ENCODE results near the gene KLHL1.

The KLHL1 gene

GRCh38 chr13:69683921-69684686, 424.1 kb downstream of the KLHL1 start:
- DNase-seq (ENCODE audit: low read depth, low spot score): no peak

- no peak for DNase-seq (ENCODE audit: low read depth, low spot score)
These were observed 426.5 kb downstream of the KLHL1 start for GRCh38 chr13:69681722-69682121.

DNA sequence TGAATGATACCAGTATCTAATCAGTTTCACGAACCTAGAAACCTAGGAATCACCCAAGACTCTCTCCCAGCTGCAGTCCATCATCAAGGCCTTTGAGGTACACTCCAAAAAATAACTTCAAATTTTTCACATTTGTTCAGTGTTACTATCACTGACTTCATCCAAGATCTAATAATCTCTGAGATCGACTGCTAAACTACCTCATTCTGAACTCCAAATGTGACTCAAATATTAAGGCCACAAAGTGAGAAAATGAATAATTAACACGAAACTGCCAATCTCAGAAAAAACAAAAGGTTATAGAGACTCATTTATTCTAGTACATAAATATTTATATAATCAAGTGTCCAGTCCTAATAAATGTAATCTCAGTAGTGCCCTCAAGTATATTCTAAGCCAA, 430.9 kb downstream of the KLHL1 start:
- no peak for DNase-seq (ENCODE audit: low read depth, low spot score)

DNA sequence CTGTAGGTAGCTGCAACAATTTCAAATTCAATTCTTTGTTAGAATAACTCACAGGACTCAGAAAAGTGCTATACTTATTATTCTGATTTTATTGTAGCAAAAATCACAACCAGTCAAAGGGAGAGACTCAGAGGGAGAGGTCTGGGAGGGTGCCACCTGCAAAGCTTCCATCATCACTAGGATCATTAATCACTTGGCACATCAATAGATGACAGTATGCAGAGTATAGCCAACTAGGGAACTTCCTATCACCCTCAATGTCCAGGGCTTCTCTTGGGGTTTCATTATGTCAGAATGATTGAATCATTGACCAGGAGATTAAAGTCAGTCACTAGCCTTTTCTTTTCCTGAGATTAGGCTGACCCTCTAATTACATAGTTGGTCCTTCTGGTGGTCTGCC, 432.0 kb downstream of the KLHL1 start:
- no peak for DNase-seq (ENCODE audit: low read depth, low spot score)

- DNase-seq (ENCODE audit: low read depth, low spot score): no peak
These were observed 448.1 kb downstream of the KLHL1 start for GRCh38 chr13:69660155-69660554.

DNA sequence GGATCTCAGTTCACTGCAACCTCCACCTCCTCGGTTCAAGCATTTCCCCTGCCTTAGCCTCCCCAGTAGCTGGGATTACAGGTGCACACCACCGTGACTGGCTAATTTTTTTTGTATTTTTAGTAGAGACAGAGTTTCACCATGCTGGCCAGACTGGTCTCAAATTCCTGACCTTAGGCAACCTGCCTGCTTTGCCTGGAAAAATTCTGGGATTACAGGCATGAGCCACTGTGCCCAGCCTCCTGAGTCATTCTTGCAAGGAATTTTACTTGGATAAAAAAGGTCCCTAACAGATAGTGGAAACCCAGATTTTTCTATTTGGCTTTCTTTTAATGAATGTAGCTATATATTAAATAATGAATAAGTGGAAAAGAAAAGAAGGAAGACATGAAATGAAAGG, 450.6 kb downstream of the KLHL1 start:
- DNase-seq (ENCODE audit: low read depth, low spot score): no peak

GRCh38 chr13:69654392-69654791, 453.9 kb downstream of the KLHL1 start:
- no peak for DNase-seq (ENCODE audit: low read depth, low spot score)
